Calu3 (cell line): Measurements from ENCODE around the gene RDH5. TPM values are rescaled to one million over a fixed set of nuclear protein-coding genes. Genes with fewer than 3 reads are reported as not detected.

Experiments used
- BruUV-seq: library from RNA; stranded (reverse); fragments of 400-500 nt; replicated peaks from 2 replicates; lab custom pipeline; 2021; lab: Mats Ljungman, UMichigan
- CTCF ChIA-PET: fragments of 300-600 bp; sonication (Branson Sonifier 250); formaldehyde crosslinking; loops from one replicate; lab custom pipeline; 2022; ENCODE audit warnings: antibody characterized with exemption; lab: Charles Lee
- DNase-seq: peaks from one replicate; pipeline ENCODE4 v3.0.0; 2022
- H3K27ac Mint-ChIP-seq: one replicate; pipeline ENCODE4 v1.8.0; 2022; ENCODE audit warnings: mixed read lengths; ENCODE audit not compliant: unreplicated experiment
- H3K27me3 Mint-ChIP-seq: one replicate; pipeline ENCODE4 v1.8.0; 2022; ENCODE audit warnings: mixed read lengths; ENCODE audit not compliant: unreplicated experiment
- H3K36me3 Mint-ChIP-seq: one replicate; pipeline ENCODE4 v1.8.0; 2022; ENCODE audit warnings: mild to moderate bottlenecking, moderate library complexity, mixed read lengths; ENCODE audit not compliant: insufficient read depth, unreplicated experiment
- H3K4me1 Mint-ChIP-seq: one replicate; pipeline ENCODE4 v1.8.0; 2022; ENCODE audit warnings: mild to moderate bottlenecking, low read depth, mixed read lengths; ENCODE audit not compliant: unreplicated experiment
- H3K4me3 Mint-ChIP-seq: one replicate; pipeline ENCODE4 v1.8.0; 2022; ENCODE audit warnings: mild to moderate bottlenecking, low read depth, moderate library complexity, mixed read lengths; ENCODE audit not compliant: unreplicated experiment
- H3K9me3 Mint-ChIP-seq: one replicate; pipeline ENCODE4 v1.8.0; 2022; ENCODE audit warnings: low read depth, mixed read lengths; ENCODE audit not compliant: unreplicated experiment
- intact Hi-C: fragments of 100-400 bp; cut with micrococcal nuclease; formaldehyde crosslinking; loops from one replicate; pipeline ENCODE4 v1.10.0; 2022; ENCODE audit not compliant: unreplicated experiment
- total RNA-seq: library from RNA; stranded (reverse); gene quantifications from 2 replicates; pipeline ENCODE4 v1.2.3, GENCODE V29; 2022
- TF ChIP-seq, protein P1 (sequence below): fragments of 200-600 bp; IDR thresholded peaks from one replicate; pipeline ENCODE4 v1.8.0; 2022; ENCODE audit warnings: antibody characterized with exemption; ENCODE audit not compliant: unreplicated experiment

RDH5 gene
- total RNA-seq, 1 experiment from 2014 or later, result 11.2 TPM

DNA sequence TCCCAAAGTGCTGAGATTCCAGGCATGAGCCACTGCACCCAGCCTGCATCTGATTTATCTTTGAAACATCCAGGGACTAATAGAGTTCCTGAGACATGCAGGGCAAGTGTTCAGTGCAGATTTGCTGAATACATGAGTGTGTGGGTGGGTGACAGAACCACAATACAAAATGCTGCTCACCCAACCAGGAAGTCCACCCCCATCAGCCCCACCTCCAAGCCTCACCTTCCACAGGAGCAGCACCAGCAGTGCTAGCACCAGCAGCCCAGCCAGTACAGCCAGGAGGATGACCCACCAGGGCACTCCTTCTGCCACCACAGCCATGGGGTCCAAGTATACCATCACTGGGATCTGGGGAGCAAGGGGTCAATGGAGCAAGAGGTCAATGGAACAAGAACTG, 32.4 kb upstream of the RDH5 start:
- H3K27me3 Mint-ChIP-seq, result no peaks in the 10 kb centered on the region
- intact Hi-C loops, result no loop called here
- H3K27ac Mint-ChIP-seq, result no peak overlapping the region
- H3K36me3 Mint-ChIP-seq, result peaks cover 14% of the 10 kb centered on the region
- H3K4me1 Mint-ChIP-seq, result peaks cover 12% of the 10 kb centered on the region
- no TSS peak for BruUV-seq
- CTCF ChIA-PET, result interaction anchor here (0.7 kb wide), 1 partner anchor 111 kb away, joined by 3 read pairs; no protein-coding TSS in a partner anchor
- TF ChIP-seq, protein P1, sequence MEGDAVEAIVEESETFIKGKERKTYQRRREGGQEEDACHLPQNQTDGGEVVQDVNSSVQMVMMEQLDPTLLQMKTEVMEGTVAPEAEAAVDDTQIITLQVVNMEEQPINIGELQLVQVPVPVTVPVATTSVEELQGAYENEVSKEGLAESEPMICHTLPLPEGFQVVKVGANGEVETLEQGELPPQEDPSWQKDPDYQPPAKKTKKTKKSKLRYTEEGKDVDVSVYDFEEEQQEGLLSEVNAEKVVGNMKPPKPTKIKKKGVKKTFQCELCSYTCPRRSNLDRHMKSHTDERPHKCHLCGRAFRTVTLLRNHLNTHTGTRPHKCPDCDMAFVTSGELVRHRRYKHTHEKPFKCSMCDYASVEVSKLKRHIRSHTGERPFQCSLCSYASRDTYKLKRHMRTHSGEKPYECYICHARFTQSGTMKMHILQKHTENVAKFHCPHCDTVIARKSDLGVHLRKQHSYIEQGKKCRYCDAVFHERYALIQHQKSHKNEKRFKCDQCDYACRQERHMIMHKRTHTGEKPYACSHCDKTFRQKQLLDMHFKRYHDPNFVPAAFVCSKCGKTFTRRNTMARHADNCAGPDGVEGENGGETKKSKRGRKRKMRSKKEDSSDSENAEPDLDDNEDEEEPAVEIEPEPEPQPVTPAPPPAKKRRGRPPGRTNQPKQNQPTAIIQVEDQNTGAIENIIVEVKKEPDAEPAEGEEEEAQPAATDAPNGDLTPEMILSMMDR, result no peak
- H3K9me3 Mint-ChIP-seq, result no peaks in the 10 kb centered on the region
- no peak overlapping the region for H3K4me3 Mint-ChIP-seq
- no peak for DNase-seq

DNA sequence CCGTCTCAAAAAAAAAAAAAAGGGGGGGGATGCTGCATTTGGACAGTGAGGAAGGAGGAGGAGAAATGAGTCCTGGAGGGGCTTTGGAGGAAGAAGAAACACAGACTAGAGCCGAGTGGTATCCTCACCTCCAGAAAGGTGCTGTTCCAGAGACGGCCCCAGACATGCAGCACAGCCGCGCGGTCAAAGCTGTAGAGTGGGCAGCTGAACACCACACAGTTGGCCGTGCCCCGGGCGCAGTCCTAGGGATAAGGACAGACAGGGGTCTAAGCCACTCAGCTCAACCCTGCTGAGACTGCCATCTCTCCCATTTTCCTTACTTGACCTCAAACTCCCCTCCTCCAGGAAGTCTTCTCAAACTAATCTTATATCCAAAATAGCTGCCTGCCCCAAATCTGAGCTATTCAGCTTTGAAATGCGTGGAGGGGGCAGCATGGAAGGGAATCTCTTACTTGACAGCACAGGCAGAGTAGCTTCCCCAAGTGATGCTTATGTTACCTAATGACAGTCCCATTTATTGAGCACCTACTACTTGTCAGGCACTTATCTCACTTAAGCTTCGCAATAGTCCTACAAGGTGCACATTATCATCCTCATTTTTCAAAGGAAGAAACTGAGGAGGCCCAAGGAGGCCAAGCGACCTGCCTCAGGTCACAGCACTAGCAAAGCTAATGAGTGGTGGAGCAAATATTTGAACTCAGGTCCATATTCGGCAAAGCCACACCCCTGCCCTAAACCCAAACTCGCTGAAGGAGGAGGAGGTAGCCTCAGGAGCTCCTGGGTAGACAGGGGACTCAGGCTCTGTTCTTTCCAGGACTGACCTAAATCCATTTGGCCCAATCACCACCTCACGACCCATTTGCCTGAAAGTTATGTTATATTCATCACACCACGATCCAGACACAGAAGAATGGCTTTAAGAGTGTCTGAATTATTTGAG, 31.2 kb upstream of the RDH5 start:
- DNase-seq, result no peak
- TF ChIP-seq, protein P1, result no peak
- CTCF ChIA-PET, result interaction anchor here (0.6 kb wide), 1 partner anchor 303 kb away, joined by 3 read pairs; no protein-coding TSS in a partner anchor
- Mint-ChIP-seq H3K9me3 (no peaks in the 10 kb centered on the region), H3K4me1 (peaks cover 4% of the 10 kb centered on the region), H3K27ac (no peak overlapping the region), H3K27me3 (no peaks in the 10 kb centered on the region), H3K36me3 (peaks cover 9% of the 10 kb centered on the region), H3K4me3 (no peak overlapping the region)
- intact Hi-C loops, result no loop called here
- no TSS peak for BruUV-seq

DNA sequence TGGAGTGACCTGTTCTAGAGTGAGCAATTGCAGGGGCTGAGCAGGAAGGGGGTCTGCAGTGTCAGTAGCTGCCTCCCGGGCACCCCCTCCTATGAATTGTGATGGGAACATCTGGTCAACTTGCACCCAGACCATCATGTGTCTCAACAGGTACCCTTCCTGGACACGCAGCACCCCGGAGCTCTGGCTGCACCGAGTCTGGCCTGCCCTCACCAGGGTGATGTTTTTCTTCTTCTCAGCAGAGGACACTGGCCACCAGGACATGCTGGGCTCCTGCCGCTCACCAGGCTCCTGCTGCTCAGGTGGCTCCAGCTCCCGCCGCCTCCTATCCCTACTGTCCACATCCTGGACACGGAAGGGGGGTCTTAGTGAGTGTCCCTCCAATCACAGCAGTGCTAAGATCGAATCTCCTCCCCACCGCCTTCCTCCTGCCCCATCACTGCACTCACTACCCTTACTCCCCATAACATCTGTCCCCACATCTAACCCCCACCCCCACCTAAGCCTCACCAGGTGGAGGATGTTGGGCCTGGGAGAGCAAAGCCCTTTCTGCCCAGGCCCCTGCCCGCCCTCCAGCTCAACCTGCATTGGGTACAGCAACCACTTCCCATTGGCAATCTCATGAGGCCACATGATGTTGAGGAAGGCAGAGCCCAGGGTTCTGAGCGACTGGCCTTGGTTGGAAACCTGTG, 27.4 kb upstream of the RDH5 start:
- TF ChIP-seq, protein P1, result no peak
- H3K4me1 Mint-ChIP-seq, result no peaks in the 10 kb centered on the region
- CTCF ChIA-PET, result interaction anchor here (1.3 kb wide), 1 partner anchor 10 kb away, joined by 4 read pairs; no protein-coding TSS in a partner anchor
- BruUV-seq, result no TSS peak
- H3K27ac Mint-ChIP-seq, result no peak overlapping the region
- H3K27me3 Mint-ChIP-seq, result peaks cover 27% of the 10 kb centered on the region
- intact Hi-C loops, result no loop called here
- DNase-seq, result no peak
- no peak overlapping the region for H3K4me3 Mint-ChIP-seq
- no peaks in the 10 kb centered on the region for H3K36me3 Mint-ChIP-seq
- H3K9me3 Mint-ChIP-seq, result no peaks in the 10 kb centered on the region

DNA sequence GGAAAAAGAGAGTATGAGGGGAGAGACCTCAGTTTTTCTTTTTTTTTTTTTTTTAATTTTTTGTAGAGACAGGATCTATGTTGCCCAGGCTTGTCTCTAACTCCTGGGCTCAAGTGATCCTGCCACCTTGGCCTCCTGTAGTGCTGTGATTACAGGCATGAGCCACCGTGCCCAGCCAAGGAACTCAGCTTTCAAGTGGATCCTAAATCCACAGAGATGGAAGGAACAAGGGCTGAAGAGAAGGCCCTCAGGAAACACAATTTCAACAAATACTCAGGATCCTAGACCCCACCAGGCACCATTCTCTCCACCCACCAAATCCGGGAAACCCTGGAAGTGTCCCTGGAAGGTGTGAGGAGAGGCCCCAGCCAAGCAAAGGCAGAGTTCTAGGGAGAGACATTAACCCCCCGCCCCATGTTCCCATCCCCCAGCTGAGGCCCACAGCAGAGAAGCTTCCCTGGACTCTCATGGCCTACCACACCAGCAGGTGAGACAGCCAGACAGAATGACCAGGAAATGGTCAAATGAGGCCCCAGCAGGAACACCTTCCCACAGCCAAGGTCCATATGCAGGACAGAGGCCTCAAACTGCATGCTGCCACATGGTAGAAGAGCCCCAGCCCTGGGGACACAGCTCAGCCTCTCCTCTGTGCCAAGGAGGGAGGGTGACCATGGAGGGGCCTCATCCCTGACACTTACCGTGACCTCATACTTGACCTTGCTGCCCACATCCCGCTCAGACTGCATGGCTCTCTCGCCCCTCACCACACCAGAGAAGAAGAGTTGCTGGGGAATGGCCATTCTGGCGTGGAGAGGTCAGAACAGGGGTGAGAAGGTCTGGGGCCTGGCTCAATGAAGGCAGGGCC, 26.6 kb upstream of the RDH5 start:
- TF ChIP-seq, protein P1, result no peak
- no peak for DNase-seq
- H3K4me1 Mint-ChIP-seq, result no peaks in the 10 kb centered on the region
- H3K27me3 Mint-ChIP-seq, result peaks cover 31% of the 10 kb centered on the region
- no peaks in the 10 kb centered on the region for H3K36me3 Mint-ChIP-seq
- no peaks in the 10 kb centered on the region for H3K9me3 Mint-ChIP-seq
- no peak overlapping the region for H3K27ac Mint-ChIP-seq
- CTCF ChIA-PET, result interaction anchor here (0.6 to 1.3 kb wide), 2 partner anchors 11 to 13 kb away, joined by 4 read pairs; no protein-coding TSS in a partner anchor
- no peak overlapping the region for H3K4me3 Mint-ChIP-seq
- BruUV-seq, result no TSS peak
- intact Hi-C loops, result no loop called here
